ENCODE data around the gene DNMT3L.
"Not testable (repeated sequence)": the region's sequence is repeated elsewhere in the genome, so short reads cannot be mapped to it uniquely, and the experiment has no call there.

DNMT3L gene

DNA sequence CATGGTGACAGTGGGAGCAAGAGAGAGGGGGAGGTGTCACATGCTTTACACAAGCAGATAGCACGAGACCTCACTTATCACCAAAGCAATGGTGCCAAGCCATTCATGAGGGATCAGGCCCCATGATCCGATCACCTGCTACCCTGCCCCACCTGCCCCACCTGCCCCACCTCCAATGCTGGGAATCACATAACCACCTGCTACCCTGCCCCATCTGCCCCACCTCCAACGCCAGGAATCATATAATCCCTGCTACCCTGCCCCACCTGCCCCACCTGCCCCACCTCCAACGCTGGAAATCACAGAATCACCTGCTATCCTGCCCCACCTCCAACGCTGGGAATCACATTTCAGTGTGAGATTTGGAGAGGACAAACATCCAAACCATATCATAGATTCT is 13.3 kb upstream of the DNMT3L start:
- no peak for DNase-seq

DNA sequence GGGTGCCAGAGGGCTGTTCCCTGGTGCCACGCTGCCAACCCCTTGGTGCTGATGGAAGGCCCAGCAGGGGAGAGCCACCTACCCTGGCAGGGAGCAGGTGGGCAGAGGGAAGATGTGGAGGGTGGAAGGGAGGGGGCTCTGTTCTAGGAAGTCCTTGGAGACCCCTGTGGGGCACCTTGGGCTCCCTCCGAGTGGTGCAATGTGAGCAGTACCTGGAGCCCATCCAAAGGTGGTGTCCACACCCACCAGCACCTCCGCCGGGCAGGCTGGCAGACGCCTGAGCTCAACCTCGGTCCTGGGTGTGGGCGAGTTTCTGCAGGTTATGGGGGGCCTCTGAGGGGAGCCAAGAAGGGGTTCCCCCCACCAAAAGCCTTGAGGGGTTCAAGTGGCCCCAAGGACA is 11.3 kb upstream of the DNMT3L start:
- no peak for DNase-seq

DNA sequence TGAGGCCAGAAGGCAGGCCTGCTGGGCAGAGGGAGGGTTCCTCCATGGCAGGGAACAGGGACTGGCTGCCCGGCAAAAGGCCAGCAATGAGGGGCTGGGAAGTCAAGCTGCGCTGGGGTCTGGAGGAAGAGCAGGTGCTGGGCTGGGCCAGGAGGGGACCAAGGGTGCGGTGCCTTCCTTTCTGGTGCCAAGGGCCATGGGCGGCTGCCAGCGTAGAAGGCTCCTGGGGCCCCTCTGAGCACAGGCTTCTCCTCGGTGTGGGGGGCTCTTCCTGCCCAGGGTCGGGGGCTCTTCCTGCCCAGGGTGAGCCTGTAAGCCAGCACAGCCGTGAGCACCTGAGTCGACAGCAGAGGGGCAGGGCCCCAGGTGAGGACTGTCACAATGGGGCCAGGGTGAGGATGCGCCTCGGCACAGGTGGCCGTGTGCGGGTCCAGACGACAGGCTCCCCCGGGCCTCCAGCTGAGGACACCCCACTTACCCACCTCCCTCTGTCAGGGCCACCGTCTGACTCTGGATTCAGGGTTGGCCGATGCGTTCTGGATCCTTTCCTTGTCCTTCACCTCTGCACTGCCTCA is 10.7 kb upstream of the DNMT3L start:
- DNase-seq, result no peak

DNA sequence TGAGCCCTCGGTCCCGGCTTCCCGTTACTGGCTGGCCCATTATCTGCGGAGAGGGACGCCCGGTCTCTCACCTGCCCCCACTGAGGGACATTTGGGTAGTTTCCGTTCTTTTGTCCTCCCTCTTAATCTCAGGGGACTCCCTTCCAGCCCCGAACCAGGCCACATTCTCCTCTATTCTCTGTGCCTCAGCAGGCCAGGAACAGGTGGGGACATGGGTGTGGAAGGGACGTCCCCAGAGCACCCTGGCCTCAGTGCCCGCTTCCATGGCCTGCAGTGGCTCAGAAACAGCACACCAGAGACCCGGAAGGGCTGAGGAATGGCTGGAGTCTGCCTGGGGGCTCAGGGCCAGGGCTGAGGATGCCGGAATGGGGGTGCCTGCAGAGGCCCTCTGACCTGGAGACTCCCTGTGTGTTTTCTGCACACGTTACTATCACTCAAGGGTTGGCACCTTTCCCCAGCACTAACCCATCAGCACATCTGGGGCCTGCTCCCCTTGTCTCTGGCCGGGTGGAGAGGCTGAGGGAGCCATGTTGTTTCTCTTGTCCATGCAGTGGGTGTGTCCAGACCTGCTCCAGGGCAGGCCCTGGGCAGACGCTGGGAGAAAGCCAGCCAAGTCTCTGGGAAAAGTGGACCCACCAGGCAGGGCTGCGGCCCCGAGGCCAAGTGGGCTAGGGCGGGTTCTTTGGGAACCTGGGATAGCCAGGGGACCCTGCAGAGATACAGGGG is 10.0 kb upstream of the DNMT3L start:
- DNase-seq, result no peak

DNA sequence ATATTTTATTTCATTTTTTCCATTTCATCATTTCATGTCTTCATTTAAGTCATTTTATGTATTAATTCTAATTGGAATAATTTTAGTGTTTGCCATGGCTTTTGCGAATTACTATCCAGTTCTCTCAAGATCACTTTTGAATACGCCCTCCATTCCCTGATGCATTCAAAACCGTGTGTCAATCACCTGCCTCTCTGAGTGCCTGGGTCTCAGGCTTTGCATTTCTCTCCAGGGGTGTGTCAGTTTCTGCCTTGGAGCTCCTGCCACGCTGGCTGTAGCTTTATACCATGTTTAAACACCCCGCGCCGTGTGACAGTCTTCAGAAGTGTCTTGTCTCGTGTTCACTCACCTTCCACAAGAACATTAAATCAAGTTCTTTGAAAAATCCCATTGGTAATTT is 7.4 kb upstream of the DNMT3L start:
- DNase-seq, result no peak

DNA sequence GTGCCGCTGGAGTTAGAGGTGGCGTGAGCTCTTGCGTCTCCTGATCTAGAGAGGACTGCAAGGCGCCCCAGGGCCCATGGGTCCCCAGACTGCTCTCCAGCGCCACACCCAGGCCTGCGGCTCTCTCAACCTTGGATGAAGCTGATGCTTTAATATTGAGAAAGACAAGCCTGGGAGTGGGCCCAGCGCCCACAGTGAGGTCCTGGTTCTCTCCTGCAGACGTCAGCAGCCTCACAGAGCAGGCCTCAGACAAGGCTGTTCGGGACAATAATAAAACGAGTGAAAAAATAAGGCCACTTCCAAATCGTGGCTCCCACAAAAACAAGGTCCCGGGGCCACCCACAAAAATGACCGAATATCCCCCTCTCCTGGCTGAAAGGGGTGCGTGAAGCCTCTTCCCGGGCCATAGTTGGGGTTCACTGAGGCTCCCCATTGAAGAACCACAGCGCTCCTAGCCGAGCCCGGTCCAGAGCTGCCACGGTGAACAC is 6.0 kb upstream of the DNMT3L start:
- peak; percentile 11 for DNase-seq

DNA sequence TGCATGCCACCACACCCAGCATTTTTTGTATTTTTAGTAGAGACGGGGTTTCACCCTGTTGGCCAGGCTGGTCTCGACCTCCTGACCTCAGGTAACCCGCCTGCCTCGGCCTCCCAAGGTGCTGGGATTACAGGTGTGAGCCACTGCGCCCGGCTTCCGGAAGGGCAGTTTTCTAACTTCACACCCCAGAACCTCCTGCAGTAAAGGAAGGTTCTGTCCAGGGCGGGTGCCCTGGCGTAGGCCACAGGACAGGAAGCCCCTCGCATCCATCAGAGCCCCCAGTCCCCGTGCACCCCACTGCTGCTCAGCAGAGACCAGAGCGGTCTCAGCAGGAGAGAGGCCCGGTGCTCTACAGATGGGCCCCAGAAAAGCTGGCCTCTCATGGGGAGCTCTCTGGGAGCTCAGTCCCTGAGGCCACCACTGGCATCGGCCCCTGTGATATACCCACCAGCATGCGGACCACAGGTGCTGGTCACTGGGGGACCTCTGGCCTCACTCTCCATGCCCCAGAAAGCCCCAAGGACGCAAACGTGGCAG is 4.1 kb upstream of the DNMT3L start:
- no peak for DNase-seq

DNA sequence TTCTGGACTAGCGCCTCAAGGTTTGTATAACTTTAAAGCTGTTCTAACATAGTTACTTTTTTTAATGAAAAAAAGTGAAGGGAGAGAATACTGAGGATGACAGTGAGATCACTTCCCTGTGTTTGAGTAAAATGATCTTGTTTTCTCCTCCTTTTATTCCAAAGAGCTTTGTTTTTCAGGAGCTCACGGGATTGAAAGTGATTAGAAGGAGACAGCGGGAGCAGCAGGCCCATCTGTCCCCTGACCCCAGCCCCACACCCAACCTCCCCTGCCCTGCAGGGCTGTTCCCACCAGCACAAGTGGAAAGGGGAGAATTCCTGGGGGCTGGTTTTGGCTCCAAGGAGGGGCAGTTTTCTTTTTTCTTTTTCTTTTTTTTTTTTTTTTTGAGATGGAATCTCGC is 2.1 kb upstream of the DNMT3L start:
- DNase-seq, result no peak

DNA sequence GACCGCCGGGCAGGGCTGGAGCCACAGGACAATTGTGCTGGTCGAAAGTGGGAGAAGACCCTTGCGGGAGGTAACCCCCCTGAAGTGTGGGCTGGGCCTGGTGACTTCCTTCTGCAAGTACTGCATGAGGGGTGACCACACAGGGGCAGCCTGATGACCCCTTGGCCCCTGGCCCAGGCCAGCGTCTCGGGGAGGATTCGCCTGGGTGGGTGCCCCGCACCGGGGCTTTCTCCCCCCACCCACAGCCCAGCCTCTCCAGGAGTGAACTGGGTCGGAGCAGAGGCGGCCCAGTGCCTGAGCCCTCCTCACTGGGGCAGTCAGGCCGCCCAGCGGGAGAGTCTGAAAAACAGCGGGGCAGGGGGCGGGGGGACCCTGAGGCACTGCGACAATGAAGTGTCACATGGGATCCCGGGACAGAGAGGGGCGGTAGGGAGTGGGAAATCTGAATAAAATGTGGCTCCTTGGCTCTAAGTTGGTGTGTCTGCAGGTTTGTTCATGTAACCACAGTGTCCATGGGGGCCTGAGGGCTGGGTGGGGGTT is 1.6 kb upstream of the DNMT3L start:
- DNase-seq, result no peak

DNA sequence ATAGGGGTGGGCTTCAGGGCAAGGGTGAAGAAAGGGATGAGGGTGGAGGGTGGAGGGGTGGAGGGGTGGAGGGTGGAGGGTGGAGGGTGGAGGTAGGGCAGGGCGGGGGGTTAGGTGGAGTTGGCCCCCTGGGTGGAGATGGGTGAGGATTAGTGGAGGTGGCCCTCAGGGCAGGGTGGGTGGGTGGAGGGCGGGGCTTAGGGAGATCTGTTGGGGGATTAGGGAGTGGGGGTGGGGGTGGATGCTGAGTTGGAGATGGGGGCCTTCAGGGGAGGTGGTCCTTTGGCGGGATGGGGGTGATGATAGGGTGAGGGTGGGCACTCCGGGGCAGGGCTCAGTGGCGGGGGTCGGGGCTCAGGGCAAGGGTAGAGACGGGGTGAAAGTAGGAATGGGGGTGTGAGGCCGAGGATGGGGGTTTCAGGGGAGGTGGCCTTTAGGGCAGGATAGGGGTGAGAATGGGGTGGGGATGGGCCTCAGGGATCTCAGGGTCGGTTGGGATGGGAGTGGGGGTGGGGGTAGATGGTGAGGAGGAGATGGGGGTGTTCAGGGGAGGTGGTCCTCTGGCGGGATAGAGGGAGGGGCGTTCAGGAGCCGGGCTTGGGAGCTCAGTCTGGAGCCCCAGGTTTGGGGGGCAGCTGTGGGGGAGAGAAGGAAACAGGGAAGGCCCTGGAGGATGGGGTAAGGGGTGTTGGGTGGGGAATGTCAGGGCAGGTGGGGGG is 800 bp upstream of the DNMT3L start:
- no peak for DNase-seq

DNA sequence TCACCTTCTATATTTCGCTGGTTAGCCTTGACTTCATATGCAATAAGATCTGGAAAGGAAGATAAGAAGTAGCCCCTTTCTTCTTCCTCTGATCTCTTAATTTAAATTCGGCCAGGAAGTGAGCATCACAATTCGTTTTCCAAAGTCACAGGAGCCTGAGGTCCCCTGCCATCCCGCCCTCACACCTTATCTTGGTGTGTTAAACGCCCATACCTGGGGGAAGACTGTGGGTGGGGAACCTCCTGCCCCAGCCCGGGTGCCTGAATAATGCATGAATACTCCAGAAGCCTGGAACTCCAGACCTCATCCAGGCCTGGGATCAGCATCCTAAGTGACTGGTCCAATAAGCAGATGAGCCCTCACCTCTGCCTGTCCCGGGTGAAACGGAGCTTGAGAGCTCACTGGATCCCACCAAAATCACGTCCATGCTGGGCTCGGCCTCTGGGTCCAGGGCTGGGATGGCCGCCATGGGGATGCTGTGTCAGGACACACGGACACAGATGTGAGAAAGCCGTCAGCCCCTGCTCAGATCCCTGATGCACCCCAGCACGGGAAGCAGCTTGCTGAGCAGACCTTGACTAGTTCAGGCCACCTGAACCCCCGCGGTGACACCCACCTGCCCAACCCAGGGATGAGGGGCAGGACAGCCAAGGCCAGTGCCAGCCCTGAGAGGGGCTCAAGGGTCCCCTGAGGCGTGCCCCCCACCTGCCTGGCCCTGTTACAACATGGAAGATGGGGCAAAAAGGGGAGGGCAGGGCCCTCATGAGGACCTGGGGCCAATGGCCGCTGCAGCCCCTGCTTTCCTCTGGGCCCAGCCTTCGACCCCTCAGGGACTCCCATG is 686 bp downstream of the DNMT3L start:
- DNase-seq, result no peak

DNA sequence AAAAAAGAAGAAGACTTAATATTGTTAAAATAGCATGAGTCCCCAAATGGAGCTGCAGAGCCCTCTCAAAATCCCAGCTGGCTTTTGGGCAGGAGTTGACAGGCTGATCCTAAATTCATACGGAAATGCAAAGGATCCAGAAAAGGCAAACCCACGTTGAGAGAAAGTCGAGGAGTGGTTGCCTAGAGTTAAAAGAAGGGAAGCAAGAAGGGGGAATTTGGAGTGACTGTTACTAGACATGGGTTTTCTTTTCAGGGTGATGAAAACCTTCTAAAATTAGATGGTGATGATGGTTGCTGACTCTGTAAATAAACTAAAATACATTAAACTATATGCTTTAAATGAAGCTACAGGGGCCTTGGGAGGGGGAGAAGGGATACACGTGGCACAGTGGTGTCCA is 1.6 kb downstream of the DNMT3L start:
- no peak for DNase-seq

DNA sequence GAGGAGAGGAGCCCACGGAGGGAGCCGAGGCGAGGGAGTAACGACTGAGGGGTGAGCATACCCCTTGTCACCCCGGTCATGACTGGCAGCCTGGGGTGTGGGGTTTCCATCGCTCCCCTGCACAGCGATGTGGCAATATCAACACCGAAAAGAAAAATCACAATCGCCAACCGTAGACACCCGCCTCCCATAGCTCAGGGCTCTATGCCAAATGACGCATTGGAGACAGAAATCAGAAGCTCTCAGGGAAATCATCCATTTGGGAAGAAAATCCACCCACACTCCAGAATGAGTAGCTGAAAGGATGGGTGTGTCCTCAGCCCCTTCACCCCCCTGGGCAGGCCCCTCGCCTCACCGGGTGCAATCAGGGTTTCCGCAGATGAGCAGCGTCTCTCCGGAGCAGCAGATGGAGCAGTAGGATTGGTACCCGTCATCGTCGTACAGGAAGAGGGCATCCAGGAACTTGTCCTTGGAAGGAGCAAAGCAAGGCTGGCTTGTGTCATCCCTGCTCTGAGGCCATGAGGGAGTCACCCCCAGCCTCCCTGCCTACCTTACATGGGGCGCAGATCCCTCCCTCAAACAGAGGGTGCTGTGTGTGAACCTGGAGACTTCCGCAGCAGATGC is 2.5 kb downstream of the DNMT3L start:
- DNase-seq, result no peak

DNA sequence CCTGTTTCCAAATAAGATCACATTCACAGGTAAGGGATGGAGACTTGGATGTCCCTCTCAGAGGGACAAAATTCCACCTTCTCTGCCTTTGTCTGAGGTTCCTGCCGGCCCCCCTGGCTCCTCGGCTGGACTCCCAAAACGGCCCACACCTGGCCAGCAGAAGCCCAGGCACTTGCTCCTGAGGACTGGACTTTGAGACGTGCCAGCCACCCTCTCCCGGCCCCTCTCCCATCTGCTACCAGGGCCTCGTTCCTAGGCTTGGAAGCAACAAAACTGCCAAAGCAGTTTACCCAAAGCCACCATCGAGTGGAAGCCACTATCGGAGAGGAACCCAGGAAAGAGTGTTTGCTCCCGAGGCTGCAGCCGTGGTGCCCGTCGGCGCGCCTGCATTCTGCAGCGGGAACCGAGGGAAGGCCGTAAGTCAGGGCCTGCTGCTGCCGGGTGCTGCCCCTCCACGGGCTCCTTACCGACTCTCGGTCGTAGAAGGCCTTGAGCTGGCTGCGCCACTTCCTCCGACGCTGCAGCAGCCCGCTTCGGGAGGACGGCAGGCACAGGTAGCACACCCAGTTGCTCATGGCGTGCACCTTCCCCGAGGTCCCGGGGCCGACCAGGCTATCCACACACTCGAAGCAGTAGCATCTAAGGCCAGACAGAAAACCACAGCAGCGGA is 3.5 kb downstream of the DNMT3L start:
- no peak for DNase-seq

DNA sequence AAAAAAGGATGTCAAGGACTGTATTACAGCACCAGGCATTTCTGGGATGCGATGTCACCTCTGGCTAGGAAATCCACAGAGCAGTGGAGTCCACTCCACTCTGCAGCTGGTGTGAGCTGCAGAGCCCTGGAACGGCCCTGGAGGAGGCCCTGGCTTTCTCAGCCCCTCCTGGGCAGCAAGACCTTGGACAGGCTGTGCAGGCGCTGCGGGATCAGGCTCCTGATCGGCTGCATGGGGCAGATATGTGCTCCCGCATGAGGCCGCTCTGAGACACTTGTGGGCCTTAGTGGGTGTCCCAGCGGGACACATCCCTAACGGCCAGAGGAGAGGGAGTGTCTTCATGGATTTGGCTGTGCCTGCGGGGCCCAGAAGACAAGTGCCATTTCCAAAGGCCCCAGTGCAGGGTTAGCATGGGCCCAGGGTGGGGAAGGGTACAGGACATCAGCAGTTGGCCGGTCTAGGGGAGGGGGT is 6.2 kb downstream of the DNMT3L start:
- DNase-seq, result no peak

DNA sequence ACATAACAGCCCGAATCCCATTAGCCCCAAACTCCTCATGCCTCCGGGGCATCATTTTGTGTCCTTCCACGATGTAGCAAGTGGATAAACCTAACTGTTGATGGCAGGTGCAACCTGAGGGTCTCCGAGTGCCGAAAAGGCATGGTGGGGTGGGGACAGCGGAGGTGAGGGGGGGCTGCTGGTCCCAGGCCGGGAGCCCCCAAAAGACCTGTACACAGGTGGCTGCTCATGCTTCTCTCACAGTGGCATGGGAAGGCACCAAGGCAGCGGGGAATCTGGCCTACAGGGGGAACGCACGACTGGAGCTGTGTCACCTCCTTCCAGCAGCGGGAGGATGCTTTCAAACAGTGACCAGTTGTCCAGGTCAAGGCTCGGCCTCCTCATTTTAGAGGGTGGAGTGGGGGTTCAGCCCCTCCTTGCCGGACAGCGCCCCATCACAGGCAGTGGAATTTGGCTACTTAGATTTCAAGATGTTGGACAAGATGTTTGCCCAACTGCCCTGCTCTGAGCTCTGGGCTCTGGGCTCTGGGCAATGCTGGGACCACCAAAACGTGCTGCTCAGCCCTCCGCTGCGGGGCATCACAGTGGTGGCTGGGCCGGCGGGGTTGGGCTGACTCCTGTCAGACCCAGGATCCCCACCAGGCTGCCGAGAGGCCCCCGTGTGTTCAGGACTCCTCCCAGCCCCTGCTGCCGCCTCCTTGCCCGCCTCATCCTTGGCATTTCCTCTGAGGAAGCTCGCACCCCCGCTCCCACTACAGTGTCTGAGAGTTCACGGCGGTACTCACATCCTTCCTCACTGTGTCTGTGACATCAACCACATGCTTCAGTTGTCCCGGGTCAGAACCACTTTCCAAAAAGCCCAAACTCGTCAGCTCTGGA is 7.6 kb downstream of the DNMT3L start:
- DNase-seq, result no peak

DNA sequence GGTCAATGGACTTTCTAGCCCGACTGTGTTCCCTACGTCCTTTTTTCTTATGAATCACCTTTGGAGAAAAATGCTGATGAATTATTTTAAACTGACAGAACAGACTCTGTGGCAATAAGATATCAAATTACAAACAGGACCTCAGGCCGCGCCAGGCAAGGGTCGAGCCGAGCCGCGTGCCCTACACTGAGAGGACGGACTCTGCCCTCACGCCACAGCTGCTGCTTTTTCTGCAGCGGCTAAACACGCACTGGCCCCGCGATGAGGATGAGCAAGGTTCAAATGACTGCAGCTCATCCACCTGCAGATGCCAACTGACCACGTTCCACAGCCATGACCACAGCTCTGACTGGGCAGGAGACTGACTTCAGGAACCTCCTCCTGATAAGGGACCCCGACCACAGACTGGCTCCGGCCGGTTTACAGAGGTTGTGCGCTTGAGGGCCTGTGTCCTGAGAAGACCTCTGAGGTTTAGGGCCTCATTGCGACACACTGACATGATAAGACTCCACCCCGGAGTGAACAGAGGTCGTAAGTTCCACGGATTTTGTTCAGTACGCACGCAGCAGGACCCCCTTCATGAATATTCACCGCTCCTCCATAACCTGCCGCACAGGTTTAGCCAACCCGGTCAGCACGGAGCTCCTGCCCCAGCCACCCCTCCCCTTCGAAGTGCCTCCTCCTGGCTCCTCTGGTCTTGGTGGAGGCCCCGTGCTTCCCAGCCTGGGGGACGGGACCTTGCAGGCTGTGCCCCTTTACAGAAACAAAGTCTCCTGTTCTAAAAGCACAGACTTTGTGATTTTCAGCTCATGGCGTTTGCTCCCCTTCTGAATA is 12.3 kb downstream of the DNMT3L start:
- DNase-seq, result not testable (repeated sequence)

DNA sequence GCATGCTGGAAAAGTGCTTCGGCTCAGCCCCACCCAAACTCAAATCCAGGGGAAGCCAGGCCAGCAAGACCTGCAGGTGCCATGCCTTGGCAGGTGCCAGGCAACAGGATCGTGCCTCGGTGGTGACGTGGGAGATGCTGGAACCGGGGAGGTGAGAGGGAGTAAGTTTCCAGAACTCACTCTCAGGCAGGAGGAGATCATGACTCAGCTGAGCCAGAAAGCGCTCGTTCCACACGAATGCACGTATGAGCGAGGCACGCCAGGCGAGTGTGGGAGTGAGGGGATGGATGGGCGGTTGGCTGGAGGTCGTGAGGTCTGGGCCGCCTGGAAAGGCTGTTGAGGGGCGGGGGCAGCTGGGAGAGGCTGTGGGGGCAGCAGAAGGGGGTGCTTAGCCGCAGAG is 13.8 kb downstream of the DNMT3L start:
- DNase-seq, result not testable (repeated sequence)

DNA sequence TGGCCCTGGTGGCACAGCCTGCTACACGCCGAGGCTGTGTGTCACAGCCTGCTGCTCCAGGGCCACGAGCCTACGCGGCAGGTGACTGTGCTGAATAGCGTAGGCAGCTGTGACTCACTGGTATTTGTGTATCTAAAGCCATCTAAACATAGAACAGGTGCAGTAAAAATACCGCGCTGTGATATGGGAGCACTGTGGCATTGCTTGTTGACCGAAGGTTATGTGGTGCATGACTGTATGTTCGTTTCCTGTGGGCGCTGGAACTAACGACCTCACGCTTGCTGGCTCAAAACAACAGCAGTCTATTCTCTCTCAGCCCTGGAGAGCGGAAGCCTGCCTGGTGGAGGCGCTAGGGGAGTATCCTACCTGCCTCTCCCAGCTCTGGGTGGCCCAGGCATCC is 17.7 kb downstream of the DNMT3L start:
- not testable (repeated sequence) for DNase-seq

Data from central memory CD4-positive, alpha-beta T cell (primary cell).